Adrenal gland (tissue), 5 donors: ENCODE results near the gene NSG2.

Experiments
- CTCF ChIP-seq, 6 experiments: fragments of 450-650 bp in 4 of 6; fragments of 200-600 bp in 2 of 6; sonication (generic) in 1 of 6; IDR thresholded peaks; 1 replicate in 5 of 6; 2 replicates in 1 of 6; pipeline versions ENCODE4 v1.5.1 to v1.8.0; 2016 to 2021; ENCODE audit warnings: antibody characterized with exemption in 6 of 6, mild to moderate bottlenecking in 2 of 6, moderate library complexity in 1 of 6
- POLR2A ChIP-seq, 2 donors: fragments of 450-650 bp; IDR thresholded peaks; one replicate each; pipeline ENCODE4 v1.6.1; 2017; ENCODE audit warnings: antibody characterized with exemption in 2 of 2, mild to moderate bottlenecking in 2 of 2, moderate library complexity in 1 of 2
- donor health status: DM: no; HTN: no; CAD: no.

- TF ChIP-seq CTCF (IDR thresholded peaks at IDR 0.05): no peak
- TF ChIP-seq POLR2A (IDR thresholded peaks at IDR 0.05): no peak
Measured at GRCh38 chr5:174086751-174087150, 41.2 kb downstream of the NSG2 start.
